Measurements from ENCODE around the gene CHST6.
"Not testable (repeated sequence)": the region's sequence is repeated elsewhere in the genome, so short reads cannot be mapped to it uniquely, and the experiment has no call there.

The CHST6 gene

GRCh38 chr16:75502916-75503605, 7.8 kb upstream of the CHST6 start:
- DNase-seq: no peak

GRCh38 chr16:75501820-75502219, 6.6 kb upstream of the CHST6 start:
- not testable (repeated sequence) for DNase-seq

- DNase-seq: no peak
These were observed 6.1 kb upstream of the CHST6 start for GRCh38 chr16:75501359-75501758.

GRCh38 chr16:75498605-75499322, 3.5 kb upstream of the CHST6 start:
- not testable (repeated sequence) for DNase-seq

- DNase-seq: no peak
These were observed 2.3 kb upstream of the CHST6 start for GRCh38 chr16:75497558-75497957.

GRCh38 chr16:75494661-75495075, 573 bp downstream of the CHST6 start:
- no peak for DNase-seq

- no peak for DNase-seq
These were observed 1.1 kb downstream of the CHST6 start for GRCh38 chr16:75494184-75494583.

- DNase-seq: no peak
These were observed 3.4 kb downstream of the CHST6 start for GRCh38 chr16:75491876-75492275.

- DNase-seq: no peak
These were observed 6.9 kb downstream of the CHST6 start for GRCh38 chr16:75488322-75488721.

GRCh38 chr16:75486676-75487313, 8.4 kb downstream of the CHST6 start:
- DNase-seq: no peak

GRCh38 chr16:75486014-75486675, 9.1 kb downstream of the CHST6 start:
- DNase-seq: no peak

GRCh38 chr16:75485230-75486013, 9.8 kb downstream of the CHST6 start:
- DNase-seq: no peak

GRCh38 chr16:75483222-75483621, 12.0 kb downstream of the CHST6 start:
- no peak for DNase-seq

- DNase-seq: no peak
These were observed 12.6 kb downstream of the CHST6 start for GRCh38 chr16:75482434-75483205.

GRCh38 chr16:75481475-75481874, 13.8 kb downstream of the CHST6 start:
- DNase-seq: no peak

- DNase-seq: no peak
These were observed 15.7 kb downstream of the CHST6 start for GRCh38 chr16:75479421-75479990.

- DNase-seq: no peak
These were observed 16.5 kb downstream of the CHST6 start for GRCh38 chr16:75478480-75479345.

GRCh38 chr16:75477680-75478473, 17.4 kb downstream of the CHST6 start:
- no peak for DNase-seq

- DNase-seq: no peak
These were observed 18.4 kb downstream of the CHST6 start for GRCh38 chr16:75476817-75477216.

GRCh38 chr16:75475420-75475847, 19.8 kb downstream of the CHST6 start:
- no peak for DNase-seq

All from activated CD4-positive, CD25-positive, alpha-beta regulatory T cell treated with anti-CD3 and anti-CD28 coated beads, Interleukin-2, amount 50 U/mL, for 72 hours (primary cell).